Keratinocyte (primary cell): Measurements from ENCODE around the gene OVOL2. TPM values are rescaled to one million over a fixed set of nuclear protein-coding genes. Genes with fewer than 3 reads are reported as not detected.
"Not testable (repeated sequence)": the region's sequence is repeated elsewhere in the genome, so short reads cannot be mapped to it uniquely, and the experiment has no call there.

Experiments
- DNase-seq: peaks from one replicate; pipeline ENCODE4 v3.0.0-alpha.2; 2011; ENCODE audit warnings: low read depth, missing footprints, low spot score
- FAIRE-seq: peaks from 2 replicates; lab custom pipeline; 2011; peaks lifted over from hg19 to GRCh38; lab: Jason Lieb, UNC
- H2AFZ ChIP-seq: 2 replicates; pipeline ENCODE4 v1.6.0; 2012; ENCODE audit warnings: low read length, control low read depth, inconsistent platforms; ENCODE audit not compliant: control insufficient read depth
- H3K27ac ChIP-seq: 2 replicates; pipeline ENCODE4 v1.5.1; 2011; ENCODE audit warnings: low read length; ENCODE audit not compliant: control insufficient read depth, insufficient read depth
- H3K27me3 ChIP-seq: 3 replicates; pipeline ENCODE4 v1.6.0; 2011; ENCODE audit warnings: low read length; ENCODE audit not compliant: control insufficient read depth, insufficient read depth; ENCODE audit errors: extremely low read depth
- H3K36me3 ChIP-seq, 2 experiments: 2 replicates in 1 of 2; 3 replicates in 1 of 2; pipeline ENCODE4 v1.5.1; 2011; ENCODE audit warnings: low read length in 2 of 2, mild to moderate bottlenecking in 1 of 2; ENCODE audit not compliant: control insufficient read depth in 2 of 2, insufficient read depth in 2 of 2; ENCODE audit errors: extremely low read depth in 1 of 2
- H3K4me1 ChIP-seq: 3 replicates; pipeline ENCODE4 v1.5.1; 2011; ENCODE audit warnings: low read length; ENCODE audit not compliant: control insufficient read depth, insufficient read depth; ENCODE audit errors: extremely low read depth
- H3K4me2 ChIP-seq: 3 replicates; pipeline ENCODE4 v1.6.0; 2011; ENCODE audit warnings: low read depth, low read length; ENCODE audit not compliant: control insufficient read depth, insufficient read depth; ENCODE audit errors: extremely low read depth
- H3K4me3 ChIP-seq, 3 experiments: fragments of 200-600 bp in 1 of 3; sonication (generic) in 1 of 3; 2 replicates in 2 of 3; 3 replicates in 1 of 3; pipeline ENCODE4 v1.5.1; 2011 to 2016; ENCODE audit warnings: low read length in 3 of 3, mild to moderate bottlenecking in 3 of 3, control low read depth in 2 of 3, inconsistent platforms in 1 of 3, low read depth in 1 of 3, mixed read lengths in 1 of 3, mixed run types in 1 of 3, moderate library complexity in 1 of 3; ENCODE audit not compliant: control insufficient read depth in 2 of 3, insufficient read depth in 2 of 3; ENCODE audit errors: extremely low read depth in 1 of 3
- H3K79me2 ChIP-seq: 2 replicates; pipeline ENCODE4 v1.6.0; 2012; ENCODE audit warnings: low read length; ENCODE audit not compliant: control insufficient read depth, insufficient read depth
- H3K9ac ChIP-seq: 3 replicates; pipeline ENCODE4 v1.6.0; 2011; ENCODE audit warnings: low read length; ENCODE audit not compliant: control insufficient read depth, insufficient read depth; ENCODE audit errors: extremely low read depth
- H3K9me1 ChIP-seq: 3 replicates; pipeline ENCODE4 v1.6.0; 2011; ENCODE audit warnings: low read length; ENCODE audit not compliant: control insufficient read depth, insufficient read depth; ENCODE audit errors: extremely low read depth
- H3K9me3 ChIP-seq: 2 replicates; pipeline ENCODE4 v1.5.1; 2012; ENCODE audit warnings: low read depth, low read length; ENCODE audit not compliant: control insufficient read depth
- H4K20me1 ChIP-seq: 3 replicates; pipeline ENCODE4 v1.6.0; 2011; ENCODE audit warnings: low read length; ENCODE audit not compliant: control insufficient read depth, insufficient read depth; ENCODE audit errors: extremely low read depth
- CTCF ChIP-seq, 3 experiments: IDR thresholded peaks in 1 of 3; conservative IDR thresholded peaks in 1 of 3; optimal IDR thresholded peaks in 1 of 3; 2 replicates in 2 of 3; 3 replicates in 1 of 3; pipeline versions ENCODE3 to v1.5.1; 2011; ENCODE audit warnings: low read length in 3 of 3, mild to moderate bottlenecking in 3 of 3, moderate library complexity in 2 of 3, control low read depth in 1 of 3, inconsistent platforms in 1 of 3; ENCODE audit not compliant: insufficient read depth in 2 of 3; ENCODE audit errors: extremely low read depth in 1 of 3
- EZH2 ChIP-seq: IDR thresholded peaks from one replicate; pipeline ENCODE4 v1.6.1; 2012; ENCODE audit warnings: inconsistent platforms, mild to moderate bottlenecking, low read length, moderate library complexity
- dilution Hi-C: fragments of 300-500 bp; cut with MboI; formaldehyde crosslinking; loops from one replicate; pipeline ENCODE4 v1.7.0; 2020; ENCODE audit warnings: low sequenced_read_pairs; ENCODE audit not compliant: extremely low pct_ligation_motif_present
- polyA plus RNA-seq, 5 experiments: library from polyadenylated mRNA; depleted of rRNA in 3 of 5; stranded (reverse) in 3 of 5; stranded (forward) in 1 of 5; unstranded in 1 of 5; fragments of >200 nt; gene quantifications; 1 replicate in 1 of 5; 2 replicates in 3 of 5; 3 replicates in 1 of 5; pipeline versions ENCODE4 v1.2.1 to v1.2.3, GENCODE V29; 2011 to 2012; ENCODE audit warnings: missing spikeins in 2 of 5, low read depth in 1 of 5, low replicate concordance in 1 of 5

Gene OVOL2
- polyA plus RNA-seq, 1 donor (not counting 4 experiments of a cell fraction or from before 2014, with no cell fraction given), result 4.3 TPM

DNA sequence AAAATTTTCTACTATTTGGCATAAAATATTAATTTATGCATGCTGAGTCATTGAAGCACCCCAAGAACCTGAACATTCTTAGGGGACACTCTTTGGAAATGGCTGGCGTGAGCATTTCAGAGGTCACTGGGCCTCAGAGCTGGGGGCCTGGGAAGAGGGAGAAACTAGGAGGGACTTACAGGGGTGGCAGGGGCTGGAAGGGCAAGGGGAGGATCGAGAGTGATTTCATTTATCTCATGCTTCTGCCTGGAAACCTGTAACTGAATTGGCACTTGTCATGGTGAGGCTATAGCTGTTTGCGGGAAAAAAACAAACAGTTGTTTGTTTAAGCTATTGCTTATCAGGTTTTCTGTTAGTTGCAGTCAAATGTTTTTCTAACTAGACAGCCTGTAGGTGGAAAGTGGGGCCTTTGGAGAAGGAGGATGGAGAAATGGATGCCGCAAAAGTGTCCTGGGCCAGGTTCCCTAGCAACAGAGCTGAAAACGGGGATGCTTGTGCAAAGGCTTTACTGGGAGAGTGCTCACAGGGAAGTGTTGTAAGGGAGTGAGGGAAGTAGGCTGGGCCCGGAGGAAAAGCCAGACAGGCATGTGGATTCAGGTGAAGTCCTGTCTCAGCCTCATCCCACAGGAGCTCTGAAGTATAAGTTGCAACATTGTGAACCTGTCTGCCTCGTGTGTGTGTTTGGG lies 43.6 kb upstream of the OVOL2 start:
- Histone ChIP-seq H3K4me1 (no peaks in the 10 kb centered on the region), H3K9me1 (no peaks in the 10 kb centered on the region), H3K79me2 (no peaks in the 10 kb centered on the region), H4K20me1 (no peaks in the 10 kb centered on the region), H3K4me2 (no peak overlapping the region), H3K27me3 (no peaks in the 10 kb centered on the region), H2AFZ (no peak overlapping the region), H3K4me3 (no peak overlapping the region), H3K36me3 (no peaks in the 10 kb centered on the region), H3K27ac (no peak overlapping the region), H3K9ac (no peak overlapping the region), H3K9me3 (no peaks in the 10 kb centered on the region)
- FAIRE-seq (no peak), DNase-seq (no peak)
- TF ChIP-seq EZH2 (no peak), CTCF (optimal IDR thresholded peaks at IDR 0.05 in 1 of 3, IDR thresholded peaks at IDR 0.05 in 1 of 3, conservative IDR thresholded peaks at IDR 0.05 in 1 of 3; ENCODE audit: extremely low read depth in 1 of 3, insufficient read depth in 2 of 3, low read length in 3 of 3) (no peak)
- dilution Hi-C loops, result no loop called here

DNA sequence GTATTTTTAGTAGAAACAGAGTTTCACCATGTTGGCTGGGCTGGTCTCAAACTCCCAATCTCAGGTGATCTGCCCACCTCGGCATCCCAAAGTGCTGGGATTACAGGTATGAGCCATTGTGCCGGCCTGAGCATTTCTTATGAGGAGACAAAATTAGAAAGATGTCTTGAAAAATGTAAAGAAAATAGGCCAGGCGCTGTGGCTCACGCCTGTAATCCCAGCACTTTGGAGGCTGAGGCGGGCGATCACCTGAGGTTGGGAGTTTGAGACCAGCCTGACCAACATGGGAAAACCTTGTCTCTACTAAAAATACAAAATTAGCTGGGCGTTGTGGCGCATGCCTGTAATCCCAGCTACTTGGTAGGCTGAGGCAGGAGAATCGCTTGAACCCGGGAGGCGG lies 42.9 kb upstream of the OVOL2 start:
- H3K27me3 ChIP-seq, H3K9me1 ChIP-seq, H3K9me3 ChIP-seq, H3K4me3 ChIP-seq, H3K4me2 ChIP-seq, H2AFZ ChIP-seq, H4K20me1 ChIP-seq, H3K27ac ChIP-seq, H3K9ac ChIP-seq, H3K36me3 ChIP-seq, dilution Hi-C loops, DNase-seq, H3K4me1 ChIP-seq, H3K79me2 ChIP-seq, FAIRE-seq: not testable (repeated sequence)

DNA sequence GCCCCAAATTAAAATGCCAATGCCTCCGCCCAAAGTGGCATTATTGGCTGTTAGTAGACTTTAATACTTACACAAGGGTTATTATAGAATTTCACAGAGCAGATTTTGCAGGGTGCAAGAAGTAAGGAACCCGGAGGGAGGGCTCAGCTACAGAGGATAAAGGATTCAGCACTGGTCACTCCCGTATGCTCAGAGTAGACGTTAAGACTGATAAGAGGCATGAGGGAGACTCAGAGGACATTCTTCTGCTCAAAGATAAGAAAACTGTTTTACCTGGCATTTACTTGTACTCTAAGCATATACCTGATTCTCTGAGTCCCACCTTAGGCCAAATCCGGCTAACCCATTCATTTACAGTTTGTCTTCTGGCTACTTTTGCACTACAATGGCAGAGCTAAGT lies 36.5 kb upstream of the OVOL2 start:
- Histone ChIP-seq H3K4me1 (no peaks in the 10 kb centered on the region), H3K9me1 (no peaks in the 10 kb centered on the region), H4K20me1 (no peaks in the 10 kb centered on the region), H3K4me3 (no peak overlapping the region), H3K27ac (no peak overlapping the region), H3K9ac (no peak overlapping the region), H3K36me3 (no peaks in the 10 kb centered on the region), H3K9me3 (no peaks in the 10 kb centered on the region), H3K27me3 (no peaks in the 10 kb centered on the region), H2AFZ (no peak overlapping the region), H3K4me2 (no peak overlapping the region), H3K79me2 (no peaks in the 10 kb centered on the region)
- TF ChIP-seq CTCF (optimal IDR thresholded peaks at IDR 0.05 in 1 of 3, IDR thresholded peaks at IDR 0.05 in 1 of 3, conservative IDR thresholded peaks at IDR 0.05 in 1 of 3; ENCODE audit: extremely low read depth in 1 of 3, insufficient read depth in 2 of 3, low read length in 3 of 3) (no peak), EZH2 (no peak)
- dilution Hi-C loops, result no loop called here
- DNase-seq (no peak), FAIRE-seq (no peak)
